ENCODE measurements around the gene COL12A1. TPM values are rescaled to one million over a fixed set of nuclear protein-coding genes. Genes with fewer than 3 reads are reported as not detected.

COL12A1 gene
- polyA plus RNA-seq, 1 donor from 2014 or later: 0.63 TPM

- Histone ChIP-seq H3K4me3 (ENCODE audit: low read length) (no peak overlapping the region), H3K9me3 (ENCODE audit: low read length) (no peaks in the 10 kb centered on the region), H3K36me3 (ENCODE audit: insufficient read depth, low read length) (no peaks in the 10 kb centered on the region), H3K27ac (ENCODE audit: low read length) (no peak overlapping the region), H3K9me2 (ENCODE audit: insufficient read depth, low read length) (no peaks in the 10 kb centered on the region), H3K9ac (ENCODE audit: low read length) (no peak overlapping the region), H3F3A (ENCODE audit: insufficient read depth, low read length, poor library complexity, severe bottlenecking) (no peaks in the 10 kb centered on the region), H3K4me2 (ENCODE audit: low read length) (no peak overlapping the region), H4K20me1 (ENCODE audit: insufficient read depth) (no peaks in the 10 kb centered on the region), H2AFZ (ENCODE audit: low read depth, low read length) (no peak overlapping the region), H3K79me2 (replicated peaks; ENCODE audit: insufficient read depth, low read length) (no peaks in the 10 kb centered on the region), H3K27me3 (ENCODE audit: insufficient read depth, low read depth, low read length) (no peaks in the 10 kb centered on the region)
- TF ChIP-seq SMC3 (conservative IDR thresholded peaks at IDR 0.05; ENCODE audit: poor library complexity): no peak
- TF ChIP-seq, protein P1, sequence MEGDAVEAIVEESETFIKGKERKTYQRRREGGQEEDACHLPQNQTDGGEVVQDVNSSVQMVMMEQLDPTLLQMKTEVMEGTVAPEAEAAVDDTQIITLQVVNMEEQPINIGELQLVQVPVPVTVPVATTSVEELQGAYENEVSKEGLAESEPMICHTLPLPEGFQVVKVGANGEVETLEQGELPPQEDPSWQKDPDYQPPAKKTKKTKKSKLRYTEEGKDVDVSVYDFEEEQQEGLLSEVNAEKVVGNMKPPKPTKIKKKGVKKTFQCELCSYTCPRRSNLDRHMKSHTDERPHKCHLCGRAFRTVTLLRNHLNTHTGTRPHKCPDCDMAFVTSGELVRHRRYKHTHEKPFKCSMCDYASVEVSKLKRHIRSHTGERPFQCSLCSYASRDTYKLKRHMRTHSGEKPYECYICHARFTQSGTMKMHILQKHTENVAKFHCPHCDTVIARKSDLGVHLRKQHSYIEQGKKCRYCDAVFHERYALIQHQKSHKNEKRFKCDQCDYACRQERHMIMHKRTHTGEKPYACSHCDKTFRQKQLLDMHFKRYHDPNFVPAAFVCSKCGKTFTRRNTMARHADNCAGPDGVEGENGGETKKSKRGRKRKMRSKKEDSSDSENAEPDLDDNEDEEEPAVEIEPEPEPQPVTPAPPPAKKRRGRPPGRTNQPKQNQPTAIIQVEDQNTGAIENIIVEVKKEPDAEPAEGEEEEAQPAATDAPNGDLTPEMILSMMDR (IDR thresholded peaks at IDR 0.05; ENCODE audit: poor library complexity, severe bottlenecking): no peak
- no peak for TF ChIP-seq REST (IDR thresholded peaks at IDR 0.05; ENCODE audit: borderline replicate concordance)
- TF ChIP-seq TAF1 (IDR thresholded peaks at IDR 0.05; ENCODE audit: low read depth): no peak
- no peak for TF ChIP-seq POLR2AphosphoS5 (IDR thresholded peaks at IDR 0.05)
- no peak for TF ChIP-seq MXI1 (conservative IDR thresholded peaks at IDR 0.05; ENCODE audit: poor library complexity, severe bottlenecking)
- no peak for TF ChIP-seq RAD21 (conservative IDR thresholded peaks at IDR 0.05)
- no peak for TF ChIP-seq EZH2 (IDR thresholded peaks at IDR 0.05; ENCODE audit: borderline replicate concordance, insufficient read depth, low read length, poor library complexity, severe bottlenecking)
- no peak for TF ChIP-seq EP300 (conservative IDR thresholded peaks at IDR 0.05; ENCODE audit: poor library complexity, severe bottlenecking)
Observed at GRCh38 chr6:75222261-75222660, 16.4 kb upstream of the COL12A1 start.

GRCh38 chr6:75221116-75221515 is 15.3 kb upstream of the COL12A1 start:
- Histone ChIP-seq H3K4me3 (ENCODE audit: low read length) (no peak overlapping the region), H3K79me2 (replicated peaks; ENCODE audit: insufficient read depth, low read length) (no peaks in the 10 kb centered on the region), H2AFZ (ENCODE audit: low read depth, low read length) (no peak overlapping the region), H4K20me1 (ENCODE audit: insufficient read depth) (no peaks in the 10 kb centered on the region), H3K27me3 (ENCODE audit: insufficient read depth, low read depth, low read length) (no peaks in the 10 kb centered on the region), H3F3A (ENCODE audit: insufficient read depth, low read length, poor library complexity, severe bottlenecking) (no peaks in the 10 kb centered on the region), H3K27ac (ENCODE audit: low read length) (no peak overlapping the region), H3K36me3 (ENCODE audit: insufficient read depth, low read length) (no peaks in the 10 kb centered on the region), H3K9ac (ENCODE audit: low read length) (no peak overlapping the region), H3K9me2 (ENCODE audit: insufficient read depth, low read length) (no peaks in the 10 kb centered on the region), H3K9me3 (ENCODE audit: low read length) (no peaks in the 10 kb centered on the region), H3K4me2 (ENCODE audit: low read length) (no peak overlapping the region)
- TF ChIP-seq REST (IDR thresholded peaks at IDR 0.05; ENCODE audit: borderline replicate concordance): no peak
- no peak for TF ChIP-seq POLR2AphosphoS5 (IDR thresholded peaks at IDR 0.05)
- TF ChIP-seq EP300 (conservative IDR thresholded peaks at IDR 0.05; ENCODE audit: poor library complexity, severe bottlenecking): no peak
- TF ChIP-seq, protein P1 (IDR thresholded peaks at IDR 0.05; ENCODE audit: poor library complexity, severe bottlenecking): no peak
- TF ChIP-seq EZH2 (IDR thresholded peaks at IDR 0.05; ENCODE audit: borderline replicate concordance, insufficient read depth, low read length, poor library complexity, severe bottlenecking): no peak
- TF ChIP-seq RAD21 (conservative IDR thresholded peaks at IDR 0.05): no peak
- no peak for TF ChIP-seq MXI1 (conservative IDR thresholded peaks at IDR 0.05; ENCODE audit: poor library complexity, severe bottlenecking)
- no peak for TF ChIP-seq SMC3 (conservative IDR thresholded peaks at IDR 0.05; ENCODE audit: poor library complexity)
- TF ChIP-seq TAF1 (IDR thresholded peaks at IDR 0.05; ENCODE audit: low read depth): no peak
